ENCODE measurements around the gene SETX.

- TF ChIP-seq CTCF (conservative IDR thresholded peaks at IDR 0.05; ENCODE audit: low read depth, low read length) (no peak), EZH2 (IDR thresholded peaks at IDR 0.05; ENCODE audit: low read length, unreplicated experiment) (no peak), EZH2phosphoT487 (IDR thresholded peaks at IDR 0.05; ENCODE audit: borderline replicate concordance, low read length) (no peak)
These were observed 27.3 kb upstream of the SETX start for GRCh38 chr9:132381966-132382541.
